ENCODE data around the gene CD24. TPM values are rescaled to one million over a fixed set of nuclear protein-coding genes. Genes with fewer than 3 reads are reported as not detected.

Gene CD24
- total RNA-seq, 4 donors from 2014 or later = 0.39 to 5.9 (median 1.4) TPM

GRCh38 chr6:106981926-106982325, 7.4 kb upstream of the CD24 start:
- peaks cover 10 to 35% (median 16%) of the 10 kb centered on the region in 3 donors for H3K27me3 ChIP-seq
- ATAC-seq = no peak
- H3K36me3 ChIP-seq = no peaks in the 10 kb centered on the region
- no peak overlapping the region for H3K4me3 ChIP-seq
- H3K4me1 ChIP-seq = no peaks in the 10 kb centered on the region
- intact Hi-C loops (cut with DNase I; ENCODE audit: low total_unique reads) (no loop called here), in situ Hi-C loops (cut with MboI; ENCODE audit: low sequenced_read_pairs in 4 of 4) (loop anchor here (5.0 to 25.0 kb wide), 7 partner anchors 370 to 645 kb away; partner anchors contain the start of gene ATG5 (in 2 of the 4))
- DNase-seq = no peak
- TF ChIP-seq CTCF (IDR thresholded peaks at IDR 0.05 in 4 of 5, conservative IDR thresholded peaks at IDR 0.05 in 1 of 5) = no peak
- TF ChIP-seq POLR2A (IDR thresholded peaks at IDR 0.05) = no peak
- H3K9me3 ChIP-seq = no peaks in the 10 kb centered on the region
- H3K27ac ChIP-seq = no peak overlapping the region

- Histone ChIP-seq H3K27me3 (peaks cover 20 to 43% (median 26%) of the 10 kb centered on the region in 3 donors), H3K4me3 (no peak overlapping the region), H3K9me3 (no peaks in the 10 kb centered on the region), H3K4me1 (no peaks in the 10 kb centered on the region), H3K36me3 (no peaks in the 10 kb centered on the region), H3K27ac (no peak overlapping the region)
- ATAC-seq (no peak), DNase-seq (no peak)
- in situ Hi-C loops (cut with MboI; ENCODE audit: low sequenced_read_pairs in 4 of 4) = loop anchor here (5.0 to 25.0 kb wide), 7 partner anchors 369 to 644 kb away; partner anchors contain the start of gene ATG5 (in 2 of the 4)
- TF ChIP-seq POLR2A (IDR thresholded peaks at IDR 0.05) (no peak), CTCF (IDR thresholded peaks at IDR 0.05 in 4 of 5, conservative IDR thresholded peaks at IDR 0.05 in 1 of 5) (no peak)
- intact Hi-C loops (cut with DNase I; ENCODE audit: low total_unique reads) = no loop called here
Measured at GRCh38 chr6:106980926-106981325, 6.4 kb upstream of the CD24 start.

- Histone ChIP-seq H3K27ac (no peak overlapping the region), H3K27me3 (peaks cover 27 to 45% (median 38%) of the 10 kb centered on the region in 3 donors), H3K4me3 (no peak overlapping the region), H3K9me3 (no peaks in the 10 kb centered on the region), H3K36me3 (no peaks in the 10 kb centered on the region), H3K4me1 (peaks cover 0 to 1% of the 10 kb centered on the region in 2 donors)
- intact Hi-C loops (cut with DNase I; ENCODE audit: low total_unique reads) = loop anchor here (1.0 to 5.0 kb wide), 3 partner anchors 371 to 642 kb away; no protein-coding TSS in a partner anchor
- ATAC-seq (peak; percentile 60 to 72), DNase-seq (peak; percentile 52 to 64)
- TF ChIP-seq CTCF (IDR thresholded peaks at IDR 0.05 in 4 of 5, conservative IDR thresholded peaks at IDR 0.05 in 1 of 5) = peak; percentile 54 to 94 (median 84)
- TF ChIP-seq POLR2A (IDR thresholded peaks at IDR 0.05) = no peak
- in situ Hi-C loops (cut with MboI; ENCODE audit: low sequenced_read_pairs in 4 of 4) = loop anchor here (25.0 kb wide), 4 partner anchors 367 to 642 kb away; partner anchors contain the start of gene ATG5 (in 2 of the 4)
Measured at GRCh38 chr6:106979435-106979884, 4.9 kb upstream of the CD24 start.

- TF ChIP-seq CTCF (IDR thresholded peaks at IDR 0.05 in 4 of 5, conservative IDR thresholded peaks at IDR 0.05 in 1 of 5) = no peak
- no peak for TF ChIP-seq POLR2A (IDR thresholded peaks at IDR 0.05)
- intact Hi-C loops (cut with DNase I; ENCODE audit: low total_unique reads) = loop anchor here (5.0 kb wide), 1 partner anchor 640 kb away; no protein-coding TSS in a partner anchor
- in situ Hi-C loops (cut with MboI; ENCODE audit: low sequenced_read_pairs in 4 of 4) = loop anchor here (25.0 kb wide), 4 partner anchors 365 to 640 kb away; partner anchors contain the start of gene ATG5 (in 2 of the 4)
- peaks cover 4 to 15% of the 10 kb centered on the region in 2 donors for H3K4me1 ChIP-seq
- no peaks in the 10 kb centered on the region for H3K36me3 ChIP-seq
- ATAC-seq = no peak
- no peak overlapping the region for H3K4me3 ChIP-seq
- no peak for DNase-seq
- no peak overlapping the region for H3K27ac ChIP-seq
- H3K9me3 ChIP-seq = no peaks in the 10 kb centered on the region
- H3K27me3 ChIP-seq = peaks cover 49 to 62% (median 51%) of the 10 kb centered on the region in 3 donors
Measured at GRCh38 chr6:106977246-106977645, 2.7 kb upstream of the CD24 start.
